ENCODE data around the gene MARK1. TPM values are rescaled to one million over a fixed set of nuclear protein-coding genes. Genes with fewer than 3 reads are reported as not detected.

MARK1 gene
- total RNA-seq, 1 donor from 2014 or later, result 13.2 TPM

DNA sequence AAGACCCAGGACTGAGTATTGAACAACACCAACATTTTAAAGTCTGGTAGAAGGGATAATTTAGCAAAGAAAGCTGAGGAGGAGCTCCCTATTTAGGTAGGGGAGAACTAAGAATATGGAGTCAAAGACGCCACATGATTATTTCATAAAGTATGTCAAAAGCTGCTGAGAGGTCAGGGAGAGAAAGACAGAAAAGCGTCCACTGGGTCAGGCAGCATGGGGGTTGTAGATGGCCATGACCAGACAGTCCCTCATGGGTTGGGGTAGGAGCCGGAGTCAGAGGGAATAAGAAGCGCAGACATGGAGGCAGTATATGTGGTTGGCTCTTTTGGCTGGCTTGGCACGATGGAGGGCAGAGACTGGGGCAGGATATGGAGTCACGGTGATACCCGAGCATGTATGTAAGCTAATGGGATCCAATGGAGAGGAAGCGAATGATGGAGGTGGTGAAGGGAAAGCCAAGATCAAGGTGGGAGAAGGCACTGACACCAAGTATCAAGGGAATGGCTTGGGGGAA lies 167.0 kb downstream of the MARK1 start:
- no peak overlapping the region for H3K9ac ChIP-seq
- Mint-ChIP-seq H3K4me1 (peaks cover 4% of the 10 kb centered on the region), H3K4me3 (no peak overlapping the region), H3K36me3 (no peaks in the 10 kb centered on the region), H3K27me3 (ENCODE audit: insufficient read depth, low read depth) (peaks cover 8% of the 10 kb centered on the region), H3K27ac (no peak overlapping the region), H3K9me3 (no peaks in the 10 kb centered on the region)
- H3K9me3 ChIP-seq (ENCODE audit: low read depth), result no peaks in the 10 kb centered on the region
- peaks cover 31% of the 10 kb centered on the region for H3K27me3 ChIP-seq
- H3K36me3 ChIP-seq, result no peaks in the 10 kb centered on the region
- H3K4me2 ChIP-seq, result no peak overlapping the region
- H3K4me3 ChIP-seq, result no peak overlapping the region
- H2AFZ ChIP-seq (replicated peaks), result no peak overlapping the region
- no peak for TF ChIP-seq EZH2phosphoT487 (IDR thresholded peaks at IDR 0.05)
- TF ChIP-seq EZH2 (IDR thresholded peaks at IDR 0.05), result no peak
- TF ChIP-seq, protein P1, sequence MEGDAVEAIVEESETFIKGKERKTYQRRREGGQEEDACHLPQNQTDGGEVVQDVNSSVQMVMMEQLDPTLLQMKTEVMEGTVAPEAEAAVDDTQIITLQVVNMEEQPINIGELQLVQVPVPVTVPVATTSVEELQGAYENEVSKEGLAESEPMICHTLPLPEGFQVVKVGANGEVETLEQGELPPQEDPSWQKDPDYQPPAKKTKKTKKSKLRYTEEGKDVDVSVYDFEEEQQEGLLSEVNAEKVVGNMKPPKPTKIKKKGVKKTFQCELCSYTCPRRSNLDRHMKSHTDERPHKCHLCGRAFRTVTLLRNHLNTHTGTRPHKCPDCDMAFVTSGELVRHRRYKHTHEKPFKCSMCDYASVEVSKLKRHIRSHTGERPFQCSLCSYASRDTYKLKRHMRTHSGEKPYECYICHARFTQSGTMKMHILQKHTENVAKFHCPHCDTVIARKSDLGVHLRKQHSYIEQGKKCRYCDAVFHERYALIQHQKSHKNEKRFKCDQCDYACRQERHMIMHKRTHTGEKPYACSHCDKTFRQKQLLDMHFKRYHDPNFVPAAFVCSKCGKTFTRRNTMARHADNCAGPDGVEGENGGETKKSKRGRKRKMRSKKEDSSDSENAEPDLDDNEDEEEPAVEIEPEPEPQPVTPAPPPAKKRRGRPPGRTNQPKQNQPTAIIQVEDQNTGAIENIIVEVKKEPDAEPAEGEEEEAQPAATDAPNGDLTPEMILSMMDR (IDR thresholded peaks at IDR 0.05), result no peak
- H3K79me2 ChIP-seq (ENCODE audit: low read depth), result no peaks in the 10 kb centered on the region
- H3F3A ChIP-seq (ENCODE audit: low read depth), result peaks cover 4% of the 10 kb centered on the region
- H4K20me1 ChIP-seq (ENCODE audit: low read depth), result no peaks in the 10 kb centered on the region
- DNase-seq (ENCODE audit: low spot score), result no peak
- peaks cover 9% of the 10 kb centered on the region for H3K4me1 ChIP-seq
- H3K27ac ChIP-seq, result no peak overlapping the region

DNA sequence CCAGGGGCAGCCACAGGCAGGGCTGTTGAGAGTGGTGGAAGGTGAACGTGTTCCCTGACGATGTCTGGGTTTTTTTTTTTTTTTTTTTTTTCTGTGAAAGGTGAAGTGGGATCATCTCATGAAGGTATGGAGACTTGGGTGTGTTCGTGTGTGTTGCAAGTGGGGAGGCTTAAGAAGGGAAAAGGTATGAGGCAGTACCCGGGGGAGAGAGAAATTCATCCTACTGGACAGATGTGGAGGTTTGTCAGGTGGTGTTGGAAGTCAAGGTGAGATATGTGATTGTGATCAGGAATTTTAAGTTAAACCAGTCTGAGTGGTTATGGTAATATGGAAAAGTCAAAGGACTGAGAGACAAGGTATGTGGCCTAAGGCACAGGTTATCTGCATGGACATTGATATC lies 167.5 kb downstream of the MARK1 start:
- Histone ChIP-seq H3F3A (ENCODE audit: low read depth) (peaks cover 4% of the 10 kb centered on the region), H3K9ac (no peak overlapping the region), H3K27me3 (peaks cover 28% of the 10 kb centered on the region), H3K4me2 (no peak overlapping the region), H3K27ac (no peak overlapping the region), H3K9me3 (ENCODE audit: low read depth) (no peaks in the 10 kb centered on the region), H3K4me1 (peaks cover 12% of the 10 kb centered on the region), H3K4me3 (no peak overlapping the region), H4K20me1 (ENCODE audit: low read depth) (no peaks in the 10 kb centered on the region), H2AFZ (replicated peaks) (no peak overlapping the region), H3K36me3 (no peaks in the 10 kb centered on the region), H3K79me2 (ENCODE audit: low read depth) (no peaks in the 10 kb centered on the region)
- no peak for DNase-seq (ENCODE audit: low spot score)
- H3K4me1 Mint-ChIP-seq, result peaks cover 8% of the 10 kb centered on the region
- H3K9me3 Mint-ChIP-seq, result no peaks in the 10 kb centered on the region
- no peaks in the 10 kb centered on the region for H3K36me3 Mint-ChIP-seq
- TF ChIP-seq EZH2phosphoT487 (IDR thresholded peaks at IDR 0.05), result no peak
- TF ChIP-seq, protein P1 (IDR thresholded peaks at IDR 0.05), result no peak
- no peak for TF ChIP-seq EZH2 (IDR thresholded peaks at IDR 0.05)
- H3K4me3 Mint-ChIP-seq, result no peak overlapping the region
- H3K27ac Mint-ChIP-seq, result no peak overlapping the region
- peaks cover 6% of the 10 kb centered on the region for H3K27me3 Mint-ChIP-seq (ENCODE audit: insufficient read depth, low read depth)

DNA sequence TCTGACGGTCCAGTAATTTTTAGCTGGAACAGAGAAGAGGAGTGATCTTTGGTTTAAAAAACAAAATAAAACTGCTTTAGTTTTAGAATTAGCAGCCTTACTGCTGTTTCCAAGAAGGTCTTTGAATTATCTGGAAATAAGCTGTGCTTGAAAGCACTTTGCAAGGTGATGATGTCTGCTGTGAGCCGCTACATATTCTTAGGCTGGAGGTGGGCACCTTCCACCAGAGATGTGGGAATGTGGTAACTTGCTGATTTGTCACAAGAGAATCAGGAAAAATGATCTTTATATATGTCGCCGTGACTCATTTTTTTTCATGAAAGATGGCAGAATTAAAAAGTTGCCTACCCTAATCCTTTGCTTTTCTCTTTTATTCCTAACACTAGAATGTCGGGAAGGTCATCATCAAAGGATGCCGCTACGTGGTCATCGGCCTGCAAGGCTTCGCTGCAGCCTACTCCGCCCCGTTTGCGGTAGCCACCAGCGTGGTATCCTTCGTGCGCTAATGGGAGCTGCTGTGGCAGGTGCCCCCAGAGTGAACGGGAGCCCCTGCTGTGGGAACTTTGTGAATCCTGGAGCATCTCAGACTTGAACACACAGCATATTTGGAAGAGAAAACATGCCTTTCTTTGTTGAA lies 168.4 kb downstream of the MARK1 start:
- Histone ChIP-seq H4K20me1 (ENCODE audit: low read depth) (no peaks in the 10 kb centered on the region), H3K27me3 (peaks cover 19% of the 10 kb centered on the region), H3K79me2 (ENCODE audit: low read depth) (no peaks in the 10 kb centered on the region), H3K36me3 (no peaks in the 10 kb centered on the region), H3K9me3 (ENCODE audit: low read depth) (no peaks in the 10 kb centered on the region), H3K9ac (no peak overlapping the region), H3F3A (ENCODE audit: low read depth) (no peaks in the 10 kb centered on the region), H2AFZ (replicated peaks) (no peak overlapping the region), H3K4me1 (peaks cover 9% of the 10 kb centered on the region), H3K4me3 (no peak overlapping the region), H3K4me2 (no peak overlapping the region), H3K27ac (no peak overlapping the region)
- H3K4me1 Mint-ChIP-seq, result peaks cover 4% of the 10 kb centered on the region
- no peak overlapping the region for H3K27ac Mint-ChIP-seq
- no peaks in the 10 kb centered on the region for H3K36me3 Mint-ChIP-seq
- no peak overlapping the region for H3K4me3 Mint-ChIP-seq
- DNase-seq (ENCODE audit: low spot score), result no peak
- TF ChIP-seq, protein P1 (IDR thresholded peaks at IDR 0.05), result no peak
- TF ChIP-seq EZH2 (IDR thresholded peaks at IDR 0.05) (no peak), EZH2phosphoT487 (IDR thresholded peaks at IDR 0.05) (no peak)
- H3K9me3 Mint-ChIP-seq, result no peaks in the 10 kb centered on the region
- H3K27me3 Mint-ChIP-seq (ENCODE audit: insufficient read depth, low read depth), result no peaks in the 10 kb centered on the region
